OCI-LY7 (cell line): ENCODE data around the gene SOAT2. TPM values are rescaled to one million over a fixed set of nuclear protein-coding genes. Genes with fewer than 3 reads are reported as not detected.

Experiments used
- BruUV-seq: library from RNA; stranded (reverse); fragments of 400-500 nt; replicated peaks from 2 replicates; lab custom pipeline; 2021; lab: Mats Ljungman, UMichigan
- CTCF ChIA-PET: fragments of 300-600 bp; sonication (Branson Sonifier 250); formaldehyde crosslinking; loops from one replicate; lab custom pipeline; 2022; ENCODE audit warnings: antibody characterized with exemption; ENCODE audit not compliant: unreplicated experiment; lab: Charles Lee
- POLR2A ChIA-PET: fragments of 300-600 bp; sonication (Branson Sonifier 250); formaldehyde crosslinking; loops from one replicate; lab custom pipeline; 2022; ENCODE audit warnings: antibody characterized with exemption; lab: Charles Lee
- DNase-seq: peaks from one replicate; pipeline ENCODE4 v3.0.0-alpha.2; 2015; ENCODE audit warnings: low spot score
- H2AFZ ChIP-seq: fragments of 200-600 bp; sonication (generic), shearing (Covaris generic); 2 replicates; pipeline ENCODE4 v1.6.1; 2014; ENCODE audit warnings: mild to moderate bottlenecking, antibody characterized with exemption, low read length, moderate library complexity
- H3K27ac ChIP-seq: fragments of 200-600 bp; sonication (generic); 2 replicates; pipeline ENCODE4 v1.5.1; 2014; ENCODE audit warnings: mixed run types, low read depth, mild to moderate bottlenecking, moderate library complexity, low read length, inconsistent platforms; ENCODE audit not compliant: poor library complexity, severe bottlenecking
- H3K36me3 ChIP-seq: fragments of 200-600 bp; sonication (generic); 2 replicates; pipeline ENCODE4 v1.6.1; 2014; ENCODE audit warnings: mild to moderate bottlenecking, antibody characterized with exemption, low read length, moderate library complexity, mixed read lengths; ENCODE audit not compliant: insufficient read depth
- H3K4me1 ChIP-seq: fragments of 200-600 bp; sonication (generic); 2 replicates; pipeline ENCODE4 v1.5.1; 2014; ENCODE audit warnings: mild to moderate bottlenecking, low read length; ENCODE audit not compliant: insufficient read depth, poor library complexity, severe bottlenecking
- H3K4me2 ChIP-seq: fragments of 200-600 bp; sonication (generic); 2 replicates; pipeline ENCODE4 v1.6.1; 2014; ENCODE audit warnings: mild to moderate bottlenecking, low read length
- H3K4me3 ChIP-seq: fragments of 200-600 bp; sonication (generic); 2 replicates; pipeline ENCODE4 v1.5.1; 2014; ENCODE audit warnings: mild to moderate bottlenecking, low read depth, low read length; ENCODE audit not compliant: poor library complexity, severe bottlenecking
- H3K79me2 ChIP-seq: fragments of 200-600 bp; sonication (generic); 2 replicates; pipeline ENCODE4 v1.6.1; 2016; ENCODE audit warnings: low read depth, mild to moderate bottlenecking, low read length, moderate library complexity, mixed read lengths; ENCODE audit not compliant: insufficient read depth
- H3K9me2 ChIP-seq: fragments of 200-600 bp; sonication (generic); 2 replicates; pipeline ENCODE4 v1.6.1; 2016; ENCODE audit warnings: mild to moderate bottlenecking, low read length, mixed read lengths; ENCODE audit not compliant: insufficient read depth
- H3K9me3 ChIP-seq: fragments of 200-600 bp; sonication (generic); 2 replicates; pipeline ENCODE4 v1.6.1; 2014; ENCODE audit warnings: mild to moderate bottlenecking, mixed run types, low read length, mixed read lengths
- H4K20me1 ChIP-seq: fragments of 200-600 bp; sonication (generic); 2 replicates; pipeline ENCODE4 v1.6.1; 2014; ENCODE audit warnings: mild to moderate bottlenecking, antibody characterized with exemption, low read length, moderate library complexity, mixed read lengths; ENCODE audit not compliant: insufficient read depth
- EZH2phosphoT487 ChIP-seq: fragments of 200-600 bp; sonication (generic); IDR thresholded peaks from 2 replicates; pipeline ENCODE4 v1.6.1; 2018; ENCODE audit warnings: low read depth, borderline replicate concordance, mild to moderate bottlenecking, mixed run types, antibody characterized with exemption, low read length, moderate library complexity, mixed read lengths
- intact Hi-C: fragments of 100-400 bp; cut with micrococcal nuclease; formaldehyde crosslinking; loops from one replicate; pipeline ENCODE4 v1.10.0; 2022; ENCODE audit not compliant: unreplicated experiment
- total RNA-seq, 2 experiments: library from RNA; depleted of rRNA in 1 of 2; stranded (reverse); fragments of >200 nt in 1 of 2; shearing (Covaris generic) in 1 of 2; gene quantifications; 2 replicates each; pipeline ENCODE4 v1.2.3, GENCODE V29; 2014 to 2022
- TF ChIP-seq, protein P1 (sequence below): fragments of 200-600 bp; sonication (generic); conservative IDR thresholded peaks from 2 replicates; pipeline ENCODE4 v1.5.1; 2014; ENCODE audit warnings: mild to moderate bottlenecking, antibody characterized with exemption, low read length, moderate library complexity, mixed read lengths

Gene SOAT2
- total RNA-seq, 2 experiments from 2014 or later = 0.06 to 1.8 TPM

DNA sequence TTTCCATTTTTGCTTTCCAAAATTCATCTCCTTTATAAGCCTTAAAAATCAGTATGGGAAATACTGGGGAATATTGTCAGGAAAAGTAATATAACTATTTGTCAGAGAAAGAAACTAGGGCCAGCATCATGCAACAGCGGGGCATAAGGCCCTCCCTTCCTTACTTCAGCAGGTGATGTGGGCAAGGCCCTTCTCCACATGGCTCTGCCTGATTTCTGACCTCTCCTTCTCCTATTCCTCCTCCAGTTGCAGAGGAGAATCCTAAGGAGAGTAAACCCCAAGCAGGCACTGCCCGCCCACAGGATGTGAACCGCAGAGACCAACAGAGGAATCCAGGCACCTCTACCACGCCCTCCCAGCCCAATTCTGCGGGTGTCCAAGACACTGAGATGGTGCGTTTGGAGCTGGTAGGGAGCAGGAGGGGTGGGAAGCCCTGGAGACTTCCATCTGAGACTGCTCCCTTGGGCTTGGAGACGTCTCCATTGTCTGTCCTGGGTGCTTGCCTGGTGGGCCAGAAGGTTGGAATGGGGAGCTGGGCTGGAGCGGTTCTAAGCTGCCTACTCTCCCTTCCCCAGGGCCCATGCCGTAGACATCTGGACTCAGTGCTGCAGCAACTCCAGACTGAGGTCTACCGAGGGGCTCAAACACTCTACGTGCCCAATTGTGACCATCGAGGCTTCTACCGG lies 2.7 kb upstream of the SOAT2 start:
- no peak overlapping the region for H3K4me3 ChIP-seq
- POLR2A ChIA-PET = interaction anchor here (0.6 to 3.2 kb wide), 2 partner anchors 21 to 101 kb away, joined by 3 to 29 read pairs; partner anchors contain the start of gene SPRYD3
- no TSS peak for BruUV-seq
- peaks cover 45% of the 10 kb centered on the region for H3K4me1 ChIP-seq
- H3K9me3 ChIP-seq = no peaks in the 10 kb centered on the region
- H3K4me2 ChIP-seq = no peak overlapping the region
- TF ChIP-seq, protein P1, sequence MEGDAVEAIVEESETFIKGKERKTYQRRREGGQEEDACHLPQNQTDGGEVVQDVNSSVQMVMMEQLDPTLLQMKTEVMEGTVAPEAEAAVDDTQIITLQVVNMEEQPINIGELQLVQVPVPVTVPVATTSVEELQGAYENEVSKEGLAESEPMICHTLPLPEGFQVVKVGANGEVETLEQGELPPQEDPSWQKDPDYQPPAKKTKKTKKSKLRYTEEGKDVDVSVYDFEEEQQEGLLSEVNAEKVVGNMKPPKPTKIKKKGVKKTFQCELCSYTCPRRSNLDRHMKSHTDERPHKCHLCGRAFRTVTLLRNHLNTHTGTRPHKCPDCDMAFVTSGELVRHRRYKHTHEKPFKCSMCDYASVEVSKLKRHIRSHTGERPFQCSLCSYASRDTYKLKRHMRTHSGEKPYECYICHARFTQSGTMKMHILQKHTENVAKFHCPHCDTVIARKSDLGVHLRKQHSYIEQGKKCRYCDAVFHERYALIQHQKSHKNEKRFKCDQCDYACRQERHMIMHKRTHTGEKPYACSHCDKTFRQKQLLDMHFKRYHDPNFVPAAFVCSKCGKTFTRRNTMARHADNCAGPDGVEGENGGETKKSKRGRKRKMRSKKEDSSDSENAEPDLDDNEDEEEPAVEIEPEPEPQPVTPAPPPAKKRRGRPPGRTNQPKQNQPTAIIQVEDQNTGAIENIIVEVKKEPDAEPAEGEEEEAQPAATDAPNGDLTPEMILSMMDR = no peak
- no peak for TF ChIP-seq EZH2phosphoT487
- H3K27ac ChIP-seq = no peak overlapping the region
- no peaks in the 10 kb centered on the region for H3K9me2 ChIP-seq
- DNase-seq = no peak
- no peaks in the 10 kb centered on the region for H3K36me3 ChIP-seq
- intact Hi-C loops = no loop called here
- H4K20me1 ChIP-seq = no peaks in the 10 kb centered on the region
- H3K79me2 ChIP-seq = no peaks in the 10 kb centered on the region
- CTCF ChIA-PET = interaction anchor here (0.6 to 2.3 kb wide), 2 partner anchors 35 to 119 kb away, joined by 3 to 9 read pairs; no protein-coding TSS in a partner anchor
- H2AFZ ChIP-seq = no peak overlapping the region

DNA sequence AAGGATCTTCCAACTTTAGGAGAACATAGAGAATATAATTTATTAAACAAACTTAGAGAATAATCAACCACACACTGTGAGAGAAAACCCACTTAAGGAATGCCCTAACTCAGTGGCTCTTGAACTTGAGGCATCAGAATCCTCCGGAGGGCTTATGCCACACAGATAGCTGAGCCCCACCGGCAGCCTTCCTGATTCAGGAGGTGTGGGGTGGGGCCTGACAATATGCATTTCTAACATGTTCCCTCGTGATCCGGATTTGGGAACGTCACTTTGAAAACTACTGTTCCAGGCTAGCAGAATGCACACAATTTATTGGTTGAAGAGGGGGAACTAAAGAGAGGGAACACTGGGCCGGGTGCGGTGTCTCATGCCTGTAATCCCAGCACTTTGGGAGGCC lies 2.0 kb upstream of the SOAT2 start:
- CTCF ChIA-PET = interaction anchor here (1.7 kb wide), 1 partner anchor 35 kb away, joined by 13 read pairs; no protein-coding TSS in a partner anchor
- Histone ChIP-seq H3K36me3 (no peaks in the 10 kb centered on the region), H3K79me2 (no peaks in the 10 kb centered on the region), H3K4me3 (no peak overlapping the region), H2AFZ (no peak overlapping the region), H3K4me2 (no peak overlapping the region), H3K9me2 (no peaks in the 10 kb centered on the region), H3K4me1 (peaks cover 45% of the 10 kb centered on the region), H4K20me1 (no peaks in the 10 kb centered on the region), H3K9me3 (no peaks in the 10 kb centered on the region), H3K27ac (no peak overlapping the region)
- no peak for DNase-seq
- TF ChIP-seq EZH2phosphoT487 = no peak
- TF ChIP-seq, protein P1 = no peak
- no TSS peak for BruUV-seq
- POLR2A ChIA-PET = interaction anchor here (0.6 to 3.2 kb wide), 2 partner anchors 22 to 100 kb away, joined by 3 to 29 read pairs; partner anchors contain the start of gene SPRYD3
- intact Hi-C loops = no loop called here
